Tibial nerve (tissue), 3 donors: Measurements from ENCODE around the gene HAO2.

ENCODE experiments used
- POLR2A ChIP-seq, 2 donors: fragments of 450-650 bp; IDR thresholded peaks; one replicate each; pipeline ENCODE4 v1.6.1; 2017; ENCODE audit warnings: antibody characterized with exemption in 2 of 2, mild to moderate bottlenecking in 2 of 2, moderate library complexity in 2 of 2
- TF ChIP-seq, protein P1 (sequence below), 5 experiments: fragments of 200-600 bp in 3 of 5; fragments of 450-650 bp in 2 of 5; sonication (generic) in 3 of 5; IDR thresholded peaks; one replicate each; pipeline ENCODE4 v1.5.1; 2016 to 2019; ENCODE audit warnings: antibody characterized with exemption in 5 of 5, mild to moderate bottlenecking in 3 of 5, moderate library complexity in 2 of 5

DNA sequence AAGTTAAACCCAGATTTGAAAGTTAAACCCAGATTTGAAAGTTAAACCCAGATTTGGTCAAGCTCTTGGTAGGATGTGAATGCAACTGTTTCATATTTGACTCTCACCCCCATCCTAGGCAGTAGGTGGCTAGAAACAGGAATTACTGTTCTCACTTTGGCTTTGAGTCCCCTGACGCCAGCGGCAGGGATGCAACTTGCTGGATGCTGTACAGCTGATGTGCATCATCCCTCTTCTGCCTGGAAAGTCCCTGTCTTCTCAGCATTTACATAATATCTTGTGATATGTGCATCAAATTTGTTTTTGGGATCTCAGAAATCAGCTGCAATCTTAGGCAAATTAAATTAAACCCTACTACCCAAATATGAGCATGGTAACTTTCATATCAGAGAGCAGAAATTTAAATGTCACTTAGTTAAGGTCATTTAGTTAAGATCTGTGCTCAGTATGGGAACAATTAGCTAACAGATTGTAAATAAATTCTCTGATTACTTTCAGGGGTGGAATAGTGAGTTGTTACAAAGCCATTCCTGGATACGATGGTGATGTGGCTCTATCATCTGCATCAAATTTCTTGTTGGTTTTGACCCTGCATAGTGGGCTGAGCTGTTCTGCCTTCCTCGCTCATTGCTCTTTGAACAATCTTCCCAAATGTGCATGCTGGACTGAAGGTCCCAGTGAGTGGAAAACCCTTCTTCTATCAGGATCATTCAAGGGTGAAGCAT is 6.8 kb upstream of the HAO2 start:
- TF ChIP-seq, protein P1, sequence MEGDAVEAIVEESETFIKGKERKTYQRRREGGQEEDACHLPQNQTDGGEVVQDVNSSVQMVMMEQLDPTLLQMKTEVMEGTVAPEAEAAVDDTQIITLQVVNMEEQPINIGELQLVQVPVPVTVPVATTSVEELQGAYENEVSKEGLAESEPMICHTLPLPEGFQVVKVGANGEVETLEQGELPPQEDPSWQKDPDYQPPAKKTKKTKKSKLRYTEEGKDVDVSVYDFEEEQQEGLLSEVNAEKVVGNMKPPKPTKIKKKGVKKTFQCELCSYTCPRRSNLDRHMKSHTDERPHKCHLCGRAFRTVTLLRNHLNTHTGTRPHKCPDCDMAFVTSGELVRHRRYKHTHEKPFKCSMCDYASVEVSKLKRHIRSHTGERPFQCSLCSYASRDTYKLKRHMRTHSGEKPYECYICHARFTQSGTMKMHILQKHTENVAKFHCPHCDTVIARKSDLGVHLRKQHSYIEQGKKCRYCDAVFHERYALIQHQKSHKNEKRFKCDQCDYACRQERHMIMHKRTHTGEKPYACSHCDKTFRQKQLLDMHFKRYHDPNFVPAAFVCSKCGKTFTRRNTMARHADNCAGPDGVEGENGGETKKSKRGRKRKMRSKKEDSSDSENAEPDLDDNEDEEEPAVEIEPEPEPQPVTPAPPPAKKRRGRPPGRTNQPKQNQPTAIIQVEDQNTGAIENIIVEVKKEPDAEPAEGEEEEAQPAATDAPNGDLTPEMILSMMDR (IDR thresholded peaks at IDR 0.05), result no peak
- TF ChIP-seq POLR2A (IDR thresholded peaks at IDR 0.05), result no peak
